GM18520 (cell line): ENCODE measurements around the gene VPS8.

Experiments
- ATAC-seq: cut with Tn5 transposase; IDR thresholded peaks from one replicate; pipeline ENCODE4 v1.9.1; 2021; ENCODE audit not compliant: unreplicated experiment

Gene VPS8

GRCh38 chr3:184807549-184807948, 4.4 kb upstream of the VPS8 start:
- no peak for ATAC-seq

DNA sequence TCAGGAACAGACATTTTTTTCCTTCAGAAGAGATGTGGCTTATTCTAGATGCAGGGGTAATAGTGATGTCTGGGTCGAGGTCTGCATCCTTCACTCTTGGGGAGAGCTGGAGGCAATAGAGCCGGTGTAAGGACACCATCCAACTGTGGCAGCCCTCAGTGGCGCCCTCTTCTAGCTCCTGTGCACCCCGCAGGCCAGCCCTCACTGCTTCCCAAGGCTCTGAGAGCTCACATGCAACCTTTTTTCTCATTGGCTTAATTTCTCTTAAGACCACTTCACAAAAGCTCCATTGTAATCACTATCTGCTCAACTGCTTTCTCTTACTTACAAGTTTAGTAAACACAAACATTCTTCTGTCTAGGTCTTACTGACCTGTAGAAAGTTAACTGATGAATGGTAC, 3.9 kb upstream of the VPS8 start:
- ATAC-seq, result no peak

DNA sequence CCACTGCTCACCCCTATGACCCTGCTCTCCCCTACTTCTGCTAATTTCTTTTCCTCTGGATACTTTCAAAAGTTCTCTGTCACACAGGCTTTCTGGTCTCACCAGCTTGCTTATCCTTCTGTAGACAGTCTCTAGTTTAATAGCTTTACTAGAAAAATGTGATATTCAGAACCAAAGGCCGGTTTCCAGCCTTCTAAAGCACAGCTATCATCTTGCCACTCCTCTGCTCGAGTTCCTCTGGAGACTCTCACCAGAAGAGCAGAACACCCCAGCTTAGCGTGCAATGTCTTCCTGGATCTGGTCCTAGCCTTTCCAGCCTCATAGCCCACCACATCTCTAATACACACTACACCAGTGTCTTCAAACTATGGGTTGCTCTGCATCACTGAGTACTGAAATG, 1.8 kb upstream of the VPS8 start:
- ATAC-seq, result no peak

- no peak for ATAC-seq
Observed at GRCh38 chr3:184811034-184811433, 932 bp upstream of the VPS8 start.

DNA sequence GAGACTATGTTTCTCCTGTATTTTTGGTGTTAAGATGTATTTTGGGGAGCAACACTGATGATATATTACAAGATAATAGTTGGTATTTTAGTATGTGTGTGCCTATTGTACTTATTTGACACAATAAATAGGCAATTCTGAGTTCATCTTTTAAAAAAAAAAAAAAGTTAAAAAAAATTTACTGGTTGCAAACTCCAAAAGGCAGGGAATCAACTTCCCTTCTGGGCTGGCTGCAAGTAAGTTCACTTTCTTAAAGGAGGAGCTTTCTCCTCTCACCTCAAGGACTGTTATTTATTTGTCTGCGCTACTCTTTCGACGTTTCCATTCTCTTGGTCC, 335 bp upstream of the VPS8 start:
- ATAC-seq, result no peak

GRCh38 chr3:184812662-184813042, 686 bp downstream of the VPS8 start:
- peak; percentile 3 for ATAC-seq

DNA sequence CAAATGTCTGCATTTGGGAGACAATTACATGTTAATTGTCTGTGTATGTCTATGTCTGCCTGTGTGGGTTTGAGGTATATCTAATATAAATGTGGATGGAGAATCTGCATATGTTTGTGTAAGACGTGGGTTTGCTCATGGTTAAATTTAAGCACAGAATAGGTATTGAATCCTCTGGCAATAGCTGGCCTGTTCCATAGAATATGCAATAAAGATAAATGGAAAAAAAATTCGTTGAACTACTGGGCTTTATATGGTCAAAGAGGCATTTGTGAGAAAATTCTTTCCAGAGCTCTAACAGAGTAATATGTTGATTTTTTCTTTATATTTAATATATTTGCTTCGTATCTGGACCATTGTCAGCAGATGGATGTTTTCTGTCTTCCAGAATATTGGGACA, 1.4 kb downstream of the VPS8 start:
- ATAC-seq, result no peak

DNA sequence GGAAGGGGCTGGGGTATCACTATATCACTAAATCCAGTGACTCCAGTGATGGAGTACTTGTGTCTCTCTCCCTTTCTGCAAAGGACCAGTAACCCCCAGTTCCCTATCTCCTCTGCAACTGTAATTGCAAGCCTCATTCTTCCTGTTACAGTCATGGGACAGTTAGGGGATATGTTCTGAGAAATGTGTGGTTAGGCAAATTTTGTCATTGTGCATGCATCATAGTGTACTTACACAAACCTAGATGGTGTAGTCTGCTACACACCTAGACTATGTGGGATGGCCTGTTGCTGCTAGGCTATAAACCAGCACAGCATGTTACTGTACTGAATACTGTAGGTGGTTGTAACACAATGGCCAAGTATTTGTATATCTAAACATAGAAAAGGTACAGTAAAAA, 2.2 kb downstream of the VPS8 start:
- no peak for ATAC-seq

GRCh38 chr3:184815046-184815930, 3.3 kb downstream of the VPS8 start:
- no peak for ATAC-seq

GRCh38 chr3:184816614-184817013, 4.6 kb downstream of the VPS8 start:
- ATAC-seq, result no peak

DNA sequence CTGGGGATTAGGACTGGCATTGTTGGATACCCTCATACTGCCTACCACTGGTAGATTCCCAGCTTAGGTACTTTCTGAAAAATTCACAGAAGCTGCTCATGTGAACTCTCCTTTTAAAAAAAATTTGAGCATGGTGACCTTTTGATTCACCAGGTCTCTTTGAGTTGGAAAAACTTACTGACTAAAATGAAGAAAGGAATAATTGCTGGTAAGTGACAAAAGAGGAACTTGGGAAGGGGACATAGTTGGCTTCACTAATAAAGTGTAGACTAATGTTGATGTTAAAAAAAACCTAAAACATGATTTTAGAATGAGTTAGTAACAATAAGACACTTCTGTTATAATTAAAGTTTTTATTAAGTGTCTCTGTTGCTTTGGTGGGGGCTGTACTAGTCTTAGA, 8.6 kb downstream of the VPS8 start:
- no peak for ATAC-seq

GRCh38 chr3:184821034-184821433, 9.1 kb downstream of the VPS8 start:
- no peak for ATAC-seq

GRCh38 chr3:184822081-184822480, 10.1 kb downstream of the VPS8 start:
- no peak for ATAC-seq

GRCh38 chr3:184822654-184823053, 10.7 kb downstream of the VPS8 start:
- ATAC-seq, result no peak

- ATAC-seq, result no peak
Observed at GRCh38 chr3:184823990-184824389, 12.0 kb downstream of the VPS8 start.

- no peak for ATAC-seq
Observed at GRCh38 chr3:184825121-184825820, 13.3 kb downstream of the VPS8 start.

DNA sequence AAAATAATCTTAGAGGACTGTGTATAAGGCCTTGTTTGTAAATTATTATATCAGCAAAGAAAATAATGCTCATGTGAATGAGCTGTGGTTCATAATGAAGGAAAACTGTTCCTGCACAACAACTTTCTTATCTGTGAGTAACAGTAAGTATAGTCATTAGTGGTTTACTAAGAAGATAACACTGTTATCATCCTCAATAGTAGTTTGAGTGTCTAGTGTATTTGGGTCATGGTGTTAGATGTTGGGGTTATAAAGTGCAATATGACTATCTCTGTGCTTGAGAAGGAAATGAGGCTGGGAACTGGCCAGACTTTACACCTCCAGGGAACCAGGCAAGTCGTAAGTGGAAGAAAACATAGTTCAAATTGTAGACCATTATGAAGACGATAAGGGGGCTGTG, 15.6 kb downstream of the VPS8 start:
- no peak for ATAC-seq

DNA sequence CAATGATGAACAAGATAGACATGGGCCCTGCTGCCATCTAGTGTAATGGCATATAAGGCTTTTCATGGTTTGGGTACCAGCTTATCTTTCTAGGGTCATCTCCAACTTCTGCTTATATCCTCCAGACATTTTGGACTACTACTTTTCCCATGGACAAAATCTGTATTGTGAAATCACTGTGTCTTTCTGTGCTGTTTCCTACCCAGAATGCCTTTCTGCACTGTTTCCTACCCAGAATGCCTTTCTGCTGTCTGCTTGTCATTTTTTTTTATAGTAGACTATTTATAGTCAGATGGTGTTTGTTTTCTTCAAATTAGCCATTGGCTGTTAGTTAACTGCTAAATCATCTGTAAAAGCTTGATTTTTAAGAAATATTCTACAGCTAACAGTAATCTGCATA, 20.1 kb downstream of the VPS8 start:
- no peak for ATAC-seq

GRCh38 chr3:184832903-184833302, 20.9 kb downstream of the VPS8 start:
- ATAC-seq, result no peak

- ATAC-seq, result no peak
Observed at GRCh38 chr3:184836090-184836822, 24.3 kb downstream of the VPS8 start.

- no peak for ATAC-seq
Observed at GRCh38 chr3:184842433-184842832, 30.5 kb downstream of the VPS8 start.

- no peak for ATAC-seq
Observed at GRCh38 chr3:184845819-184846218, 33.9 kb downstream of the VPS8 start.
